Endometrial microvascular endothelial cells (primary cell): ENCODE measurements around the gene C11orf58. TPM values are rescaled to one million over a fixed set of nuclear protein-coding genes. Genes with fewer than 3 reads are reported as not detected.

Source experiments
- in situ Hi-C: cut with HindIII; loops from 2 replicates; pipeline ENCODE4 v1.10.0; 2017; ENCODE audit warnings: low sequenced_read_pairs, low pct_unique_long_range_greater_than_20kb; ENCODE audit errors: inconsistent ontology term
- total RNA-seq: library from RNA; depleted of rRNA; stranded (reverse); fragments of >200 nt; gene quantifications from one replicate; pipeline ENCODE4 v1.2.3, GENCODE V29; 2015; ENCODE audit errors: inconsistent ontology term

Gene C11orf58
- total RNA-seq, result 119 TPM

GRCh38 chr11:16738193-16738946 lies at the start of gene C11orf58:
C11orf58 (plus strand) TSS chr11:16738647; CDS start chr11:16738779, 132 bp downstream.
- in situ Hi-C loops, result no loop called here

- in situ Hi-C loops, result no loop called here
Observed at GRCh38 chr11:16690086-16690485, 48.4 kb upstream of the C11orf58 start.

GRCh38 chr11:16703795-16704194 lies 34.7 kb upstream of the C11orf58 start:
- in situ Hi-C loops, result no loop called here

GRCh38 chr11:16713594-16713993 lies 24.9 kb upstream of the C11orf58 start:
- in situ Hi-C loops, result no loop called here

- in situ Hi-C loops, result no loop called here
Observed at GRCh38 chr11:16722581-16723344, 15.7 kb upstream of the C11orf58 start.

- in situ Hi-C loops, result no loop called here
Observed at GRCh38 chr11:16727806-16728205, 10.6 kb upstream of the C11orf58 start.

GRCh38 chr11:16737818-16738192 lies 642 bp upstream of the C11orf58 start:
- in situ Hi-C loops, result no loop called here

- in situ Hi-C loops, result no loop called here
Observed at GRCh38 chr11:16738947-16739815, 734 bp downstream of the C11orf58 start.

- in situ Hi-C loops, result no loop called here
Observed at GRCh38 chr11:16741473-16741872, 3.0 kb downstream of the C11orf58 start.

- in situ Hi-C loops, result no loop called here
Observed at GRCh38 chr11:16743478-16743877, 5.0 kb downstream of the C11orf58 start.

GRCh38 chr11:16744128-16744725 lies 5.8 kb downstream of the C11orf58 start:
- in situ Hi-C loops, result no loop called here

GRCh38 chr11:16745950-16746605 lies 7.6 kb downstream of the C11orf58 start:
- in situ Hi-C loops, result no loop called here

- in situ Hi-C loops, result no loop called here
Observed at GRCh38 chr11:16749092-16749491, 10.6 kb downstream of the C11orf58 start.

GRCh38 chr11:16749666-16750065 lies 11.2 kb downstream of the C11orf58 start:
- in situ Hi-C loops, result no loop called here

- in situ Hi-C loops, result no loop called here
Observed at GRCh38 chr11:16750417-16750816, 12.0 kb downstream of the C11orf58 start.

GRCh38 chr11:16758382-16759024 lies 20.1 kb downstream of the C11orf58 start:
- in situ Hi-C loops, result no loop called here

GRCh38 chr11:16759857-16760508 lies 21.5 kb downstream of the C11orf58 start:
- in situ Hi-C loops, result no loop called here

- in situ Hi-C loops, result no loop called here
Observed at GRCh38 chr11:16763746-16764145, 25.3 kb downstream of the C11orf58 start.
